Gastrocnemius medialis (tissue), 4 donors: ENCODE results near the gene SGCB. TPM values are rescaled to one million over a fixed set of nuclear protein-coding genes. Genes with fewer than 3 reads are reported as not detected.

Experiments
- total RNA-seq, 4 donors: library from RNA; depleted of rRNA; stranded (reverse); fragments of >200 nt; gene quantifications; one replicate each; pipeline versions ENCODE4 v1.1.0 to v1.2.3, GENCODE V29; 2016

The SGCB gene
- total RNA-seq, 4 donors from 2014 or later: 24.8 to 49.8 (median 39.8) TPM

Other genes starting within 250 kb of the SGCB start
- gene DCUN1D4, start 195.1 kb downstream of the SGCB start, total RNA-seq: 10 to 100 TPM; 13.6 to 23.7 (median 18.4) TPM
- gene LRRC66, start 17.9 kb downstream of the SGCB start, total RNA-seq: 1 to 10 TPM in 2 of 4 donors, under 1 TPM in 2; 0.33 to 3.3 (median 1.1) TPM
- 1 to 10 TPM in 3 of 4 donors, under 1 TPM in 1; 0.46 to 2.6 (median 1.5) TPM for gene SPATA18, start 13.0 kb upstream of the SGCB start, total RNA-seq